HUES48 (cell line): ENCODE data around the gene CYP8B1.

ENCODE experiments used
- H3K27ac ChIP-seq: one replicate; pipeline ENCODE4 v1.7.0; 2013; ENCODE audit warnings: low read depth, low read length, inconsistent platforms
- H3K27me3 ChIP-seq: 2 replicates; pipeline ENCODE4 v1.6.1; 2013; ENCODE audit warnings: mild to moderate bottlenecking, low read length; ENCODE audit not compliant: control insufficient read depth, insufficient read depth
- H3K36me3 ChIP-seq: 2 replicates; pipeline ENCODE4 v1.6.1; 2013; ENCODE audit warnings: low read length; ENCODE audit not compliant: control insufficient read depth, insufficient read depth
- H3K4me1 ChIP-seq: 2 replicates; pipeline ENCODE4 v1.6.1; 2013; ENCODE audit warnings: mild to moderate bottlenecking, low read length; ENCODE audit not compliant: control insufficient read depth, insufficient read depth
- H3K4me3 ChIP-seq: 2 replicates; pipeline ENCODE4 v1.5.1; 2013; ENCODE audit warnings: mild to moderate bottlenecking, low read depth, low read length
- H3K9ac ChIP-seq: 2 replicates; pipeline ENCODE4 v1.6.1; 2013; ENCODE audit warnings: mild to moderate bottlenecking, low read depth, low read length, moderate library complexity
- H3K9me3 ChIP-seq: 2 replicates; pipeline ENCODE4 v1.6.1; 2013; ENCODE audit warnings: low read length; ENCODE audit not compliant: control insufficient read depth, insufficient read depth

The CYP8B1 gene

GRCh38 chr3:42871592-42872196 is 4.0 kb downstream of the CYP8B1 start:
- no peaks in the 10 kb centered on the region for H3K9me3 ChIP-seq
- H3K27ac ChIP-seq, result no peak overlapping the region
- H3K36me3 ChIP-seq, result no peaks in the 10 kb centered on the region
- no peak overlapping the region for H3K4me3 ChIP-seq
- H3K9ac ChIP-seq, result no peak overlapping the region
- H3K4me1 ChIP-seq, result no peaks in the 10 kb centered on the region
- no peaks in the 10 kb centered on the region for H3K27me3 ChIP-seq

- Histone ChIP-seq H3K27ac (no peak overlapping the region), H3K9ac (no peak overlapping the region), H3K9me3 (no peaks in the 10 kb centered on the region), H3K36me3 (no peaks in the 10 kb centered on the region), H3K4me1 (no peaks in the 10 kb centered on the region), H3K4me3 (no peak overlapping the region), H3K27me3 (no peaks in the 10 kb centered on the region)
Measured at GRCh38 chr3:42868841-42869240, 6.8 kb downstream of the CYP8B1 start.

- H3K27ac ChIP-seq, result no peak overlapping the region
- H3K4me3 ChIP-seq, result no peak overlapping the region
- no peaks in the 10 kb centered on the region for H3K4me1 ChIP-seq
- H3K27me3 ChIP-seq, result no peaks in the 10 kb centered on the region
- H3K36me3 ChIP-seq, result no peaks in the 10 kb centered on the region
- no peaks in the 10 kb centered on the region for H3K9me3 ChIP-seq
- no peak overlapping the region for H3K9ac ChIP-seq
Measured at GRCh38 chr3:42867138-42867537, 8.5 kb downstream of the CYP8B1 start.

GRCh38 chr3:42865256-42865655 is 10.4 kb downstream of the CYP8B1 start:
- Histone ChIP-seq H3K4me1 (no peaks in the 10 kb centered on the region), H3K9ac (no peak overlapping the region), H3K4me3 (no peak overlapping the region), H3K36me3 (no peaks in the 10 kb centered on the region), H3K9me3 (no peaks in the 10 kb centered on the region), H3K27me3 (no peaks in the 10 kb centered on the region), H3K27ac (no peak overlapping the region)

GRCh38 chr3:42864321-42864950 is 11.2 kb downstream of the CYP8B1 start:
- no peaks in the 10 kb centered on the region for H3K36me3 ChIP-seq
- no peak overlapping the region for H3K9ac ChIP-seq
- H3K27ac ChIP-seq, result no peak overlapping the region
- no peaks in the 10 kb centered on the region for H3K9me3 ChIP-seq
- no peaks in the 10 kb centered on the region for H3K27me3 ChIP-seq
- H3K4me3 ChIP-seq, result no peak overlapping the region
- H3K4me1 ChIP-seq, result no peaks in the 10 kb centered on the region

- Histone ChIP-seq H3K27ac (no peak overlapping the region), H3K4me1 (no peaks in the 10 kb centered on the region), H3K9ac (no peak overlapping the region), H3K9me3 (no peaks in the 10 kb centered on the region), H3K36me3 (no peaks in the 10 kb centered on the region), H3K27me3 (no peaks in the 10 kb centered on the region), H3K4me3 (no peak overlapping the region)
Measured at GRCh38 chr3:42856544-42856943, 19.1 kb downstream of the CYP8B1 start.

GRCh38 chr3:42855547-42856380 is 19.9 kb downstream of the CYP8B1 start:
- H3K4me3 ChIP-seq, result no peak overlapping the region
- no peaks in the 10 kb centered on the region for H3K4me1 ChIP-seq
- no peaks in the 10 kb centered on the region for H3K27me3 ChIP-seq
- no peak overlapping the region for H3K27ac ChIP-seq
- no peaks in the 10 kb centered on the region for H3K9me3 ChIP-seq
- no peaks in the 10 kb centered on the region for H3K36me3 ChIP-seq
- no peak overlapping the region for H3K9ac ChIP-seq

GRCh38 chr3:42855219-42855546 is 20.5 kb downstream of the CYP8B1 start:
- H3K27ac ChIP-seq, result no peak overlapping the region
- H3K9ac ChIP-seq, result no peak overlapping the region
- no peaks in the 10 kb centered on the region for H3K27me3 ChIP-seq
- H3K36me3 ChIP-seq, result no peaks in the 10 kb centered on the region
- H3K4me3 ChIP-seq, result no peak overlapping the region
- no peaks in the 10 kb centered on the region for H3K4me1 ChIP-seq
- H3K9me3 ChIP-seq, result no peaks in the 10 kb centered on the region

- H3K9ac ChIP-seq, result no peak overlapping the region
- H3K4me1 ChIP-seq, result no peaks in the 10 kb centered on the region
- H3K9me3 ChIP-seq, result no peaks in the 10 kb centered on the region
- H3K36me3 ChIP-seq, result no peaks in the 10 kb centered on the region
- no peaks in the 10 kb centered on the region for H3K27me3 ChIP-seq
- no peak overlapping the region for H3K4me3 ChIP-seq
- no peak overlapping the region for H3K27ac ChIP-seq
Measured at GRCh38 chr3:42853739-42854302, 21.9 kb downstream of the CYP8B1 start.

- no peaks in the 10 kb centered on the region for H3K27me3 ChIP-seq
- H3K9me3 ChIP-seq, result no peaks in the 10 kb centered on the region
- H3K4me1 ChIP-seq, result no peaks in the 10 kb centered on the region
- no peaks in the 10 kb centered on the region for H3K36me3 ChIP-seq
- H3K27ac ChIP-seq, result no peak overlapping the region
- H3K4me3 ChIP-seq, result no peak overlapping the region
- no peak overlapping the region for H3K9ac ChIP-seq
Measured at GRCh38 chr3:42853056-42853455, 22.6 kb downstream of the CYP8B1 start.

- Histone ChIP-seq H3K4me1 (no peaks in the 10 kb centered on the region), H3K4me3 (no peak overlapping the region), H3K9ac (no peak overlapping the region), H3K9me3 (no peaks in the 10 kb centered on the region), H3K36me3 (no peaks in the 10 kb centered on the region), H3K27me3 (no peaks in the 10 kb centered on the region), H3K27ac (no peak overlapping the region)
Measured at GRCh38 chr3:42852441-42852840, 23.2 kb downstream of the CYP8B1 start.
